Hepatic stellate cell (primary cell): Measurements from ENCODE around the gene RALGDS.

Source experiments
- DNase-seq: peaks from one replicate; pipeline ENCODE4 v3.0.0; 2011; ENCODE audit warnings: low spot score

RALGDS gene

GRCh38 chr9:133134388-133135145 lies 13.5 kb upstream of the RALGDS start:
- DNase-seq = no peak

- DNase-seq = peak; percentile 100
Measured at GRCh38 chr9:133133681-133134387, 12.8 kb upstream of the RALGDS start.

GRCh38 chr9:133132174-133132573 lies 11.1 kb upstream of the RALGDS start:
- no peak for DNase-seq

- no peak for DNase-seq
Measured at GRCh38 chr9:133131506-133131905, 10.5 kb upstream of the RALGDS start.

- DNase-seq = no peak
Measured at GRCh38 chr9:133130685-133131244, 9.7 kb upstream of the RALGDS start.

- DNase-seq = no peak
Measured at GRCh38 chr9:133129001-133129795, 8.2 kb upstream of the RALGDS start.

GRCh38 chr9:133128152-133128551 lies 7.1 kb upstream of the RALGDS start:
- no peak for DNase-seq

- DNase-seq = no peak
Measured at GRCh38 chr9:133127340-133127981, 6.4 kb upstream of the RALGDS start.

GRCh38 chr9:133126697-133127339 lies 5.8 kb upstream of the RALGDS start:
- DNase-seq = no peak

GRCh38 chr9:133125941-133126696 lies 5.1 kb upstream of the RALGDS start:
- peak; percentile 82 for DNase-seq

- DNase-seq = no peak
Measured at GRCh38 chr9:133124907-133125275, 3.9 kb upstream of the RALGDS start.

- no peak for DNase-seq
Measured at GRCh38 chr9:133124123-133124906, 3.3 kb upstream of the RALGDS start.

- DNase-seq = peak; percentile 51
Measured at GRCh38 chr9:133122935-133123611, 2.0 kb upstream of the RALGDS start.

GRCh38 chr9:133122605-133122934 lies 1.5 kb upstream of the RALGDS start:
- no peak for DNase-seq

- DNase-seq = no peak
Measured at GRCh38 chr9:133121915-133122550, 993 bp upstream of the RALGDS start.

GRCh38 chr9:133120501-133121197 lies 391 bp downstream of the RALGDS start:
- no peak for DNase-seq

- no peak for DNase-seq
Measured at GRCh38 chr9:133119846-133120500, 1.1 kb downstream of the RALGDS start.
